Bone marrow (tissue), 2 donors: ENCODE data around the gene RANBP3L.
"Not testable (repeated sequence)": the region's sequence is repeated elsewhere in the genome, so short reads cannot be mapped to it uniquely, and the experiment has no call there.

Source experiments
- DNase-seq, 2 donors: peaks; one replicate each; lab custom pipeline; 2025; lab: John Stamatoyannopoulos, UW

Gene RANBP3L

GRCh38 chr5:36301858-36302603, at the start of gene RANBP3L:
RANBP3L (minus strand) TSS chr5:36301902; CDS start chr5:36301416, 486 bp downstream.
- no peak for DNase-seq

GRCh38 chr5:36346896-36347690, 45.4 kb upstream of the RANBP3L start:
- no peak for DNase-seq

- no peak for DNase-seq
Observed at GRCh38 chr5:36344899-36345298, 43.2 kb upstream of the RANBP3L start.

GRCh38 chr5:36341720-36342119, 40.0 kb upstream of the RANBP3L start:
- DNase-seq, result not testable (repeated sequence)

GRCh38 chr5:36337597-36337996, 35.9 kb upstream of the RANBP3L start:
- no peak for DNase-seq

GRCh38 chr5:36334315-36334714, 32.6 kb upstream of the RANBP3L start:
- no peak for DNase-seq

- DNase-seq, result not testable (repeated sequence)
Observed at GRCh38 chr5:36332720-36333119, 31.0 kb upstream of the RANBP3L start.

GRCh38 chr5:36325196-36325595, 23.5 kb upstream of the RANBP3L start:
- no peak for DNase-seq

GRCh38 chr5:36323926-36324781, 22.5 kb upstream of the RANBP3L start:
- no peak for DNase-seq

GRCh38 chr5:36312953-36313672, 11.4 kb upstream of the RANBP3L start:
- DNase-seq, result no peak

GRCh38 chr5:36311956-36312355, 10.3 kb upstream of the RANBP3L start:
- no peak for DNase-seq

GRCh38 chr5:36310138-36310537, 8.4 kb upstream of the RANBP3L start:
- no peak for DNase-seq

GRCh38 chr5:36305571-36306326, 4.0 kb upstream of the RANBP3L start:
- DNase-seq, result no peak

- no peak for DNase-seq
Observed at GRCh38 chr5:36304095-36304805, 2.5 kb upstream of the RANBP3L start.

- DNase-seq, result no peak
Observed at GRCh38 chr5:36300927-36301540, 668 bp downstream of the RANBP3L start.

- DNase-seq, result no peak
Observed at GRCh38 chr5:36300191-36300926, 1.3 kb downstream of the RANBP3L start.

GRCh38 chr5:36298552-36298951, 3.1 kb downstream of the RANBP3L start:
- DNase-seq, result no peak

GRCh38 chr5:36297653-36298052, 4.0 kb downstream of the RANBP3L start:
- no peak for DNase-seq
